HepG2 (cell line): Measurements from ENCODE around the gene ARX.

Experiments used
- BHLHE40 ChIP-seq: IDR thresholded peaks from 2 replicates; pipeline ENCODE4 v1.6.1; 2011; ENCODE audit warnings: low read length, improper control_type of control experiment
- CREB1 ChIP-seq, 2 experiments: fragments of 450-650 bp in 1 of 2; IDR thresholded peaks; 2 replicates each; pipeline ENCODE4 v1.6.1; 2016 to 2017; ENCODE audit warnings: control low read depth in 1 of 2, mild to moderate bottlenecking in 1 of 2, missing compliant biosample characterization in 1 of 2, missing genetic modification characterization in 1 of 2
- EHMT2 ChIP-seq: fragments of 200-600 bp; sonication (generic); IDR thresholded peaks from 2 replicates; pipeline ENCODE4 v1.7.0; 2017; ENCODE audit warnings: antibody characterized with exemption, low read depth, low read length, borderline replicate concordance
- EP300 ChIP-seq, 3 experiments: sonication (generic) in 1 of 3; formaldehyde crosslinking in 1 of 3; IDR thresholded peaks; 2 replicates each; pipeline versions ENCODE4 v1.5.1 to v1.6.1; 2011 to 2020; ENCODE audit warnings: low read depth in 2 of 3, low read length in 2 of 3, borderline replicate concordance in 1 of 3, improper control_type of control experiment in 1 of 3, mild to moderate bottlenecking in 1 of 3, missing genetic modification reagents in 1 of 3, moderate library complexity in 1 of 3
- FOXM1 ChIP-seq: sonication (generic); formaldehyde crosslinking; IDR thresholded peaks from 2 replicates; pipeline ENCODE4 v1.5.0; 2020; ENCODE audit warnings: missing genetic modification reagents
- MXI1 ChIP-seq: IDR thresholded peaks from 3 replicates; pipeline ENCODE4 v1.6.1; 2012; ENCODE audit warnings: low read depth, low read length, inconsistent platforms, borderline replicate concordance
- MYC ChIP-seq: sonication (generic); formaldehyde crosslinking; IDR thresholded peaks from 2 replicates; pipeline ENCODE4 v1.9.0; 2021; ENCODE audit warnings: missing genetic modification reagents, borderline replicate concordance
- MZF1 ChIP-seq: sonication (generic); formaldehyde crosslinking; IDR thresholded peaks from 2 replicates; pipeline ENCODE4 v1.8.1; 2023; ENCODE audit warnings: mild to moderate bottlenecking, missing genetic modification reagents, borderline replicate concordance
- PHF8 ChIP-seq: sonication (generic); formaldehyde crosslinking; IDR thresholded peaks from 2 replicates; pipeline ENCODE4 v1.5.0; 2020; ENCODE audit warnings: missing genetic modification reagents
- SMARCC2 ChIP-seq: fragments of 450-650 bp; IDR thresholded peaks from 2 replicates; pipeline ENCODE4 v1.6.1; 2017; ENCODE audit warnings: antibody characterized with exemption, mild to moderate bottlenecking
- SMC3 ChIP-seq: IDR thresholded peaks from 2 replicates; pipeline ENCODE4 v1.6.1; 2011; ENCODE audit warnings: low read length, improper control_type of control experiment
- TF ChIP-seq, protein P1 (sequence below): sonication (generic); formaldehyde crosslinking; IDR thresholded peaks from 2 replicates; pipeline ENCODE4 v1.5.0; 2020; ENCODE audit warnings: mild to moderate bottlenecking, missing genetic modification reagents, moderate library complexity

DNA sequence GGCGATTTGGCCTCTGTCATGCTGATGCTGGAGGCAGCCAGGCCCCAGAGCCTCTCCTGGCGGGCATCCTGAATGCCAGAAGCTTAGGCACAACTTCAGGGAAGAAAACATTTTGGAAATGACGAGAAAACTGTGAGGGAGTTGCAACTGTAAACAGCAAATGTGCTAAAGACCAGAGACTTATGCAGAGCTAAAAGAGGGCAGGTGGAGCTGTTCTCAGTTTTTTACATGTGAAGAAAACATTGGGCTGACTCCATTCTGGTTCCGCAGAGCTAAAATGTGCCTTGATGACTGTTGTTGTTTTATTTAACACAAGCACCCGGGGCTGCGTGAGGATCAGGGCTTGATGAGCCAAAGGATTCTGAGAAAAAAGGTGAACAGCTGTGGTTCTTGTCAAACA, 10.8 kb upstream of the ARX start:
- TF ChIP-seq CREB1 (IDR thresholded peaks at IDR 0.05) (no peak), CREB1 (CRISPR knock-in tag; IDR thresholded peaks at IDR 0.05) (no peak), PHF8 (CRISPR knock-in tag) (no peak), EHMT2 (no peak), MYC (CRISPR knock-in tag) (no peak), SMARCC2 (no peak), MXI1 (no peak), SMC3 (no peak), BHLHE40 (no peak), FOXM1 (CRISPR knock-in tag) (no peak), EP300 (IDR thresholded peaks at IDR 0.05; ENCODE audit: low read depth in 2 of 2, low read length in 2 of 2) (no peak), EP300 (CRISPR knock-in tag; IDR thresholded peaks at IDR 0.05; ENCODE audit: borderline replicate concordance) (no peak), MZF1 (CRISPR knock-in tag) (no peak)
- TF ChIP-seq, protein P1, sequence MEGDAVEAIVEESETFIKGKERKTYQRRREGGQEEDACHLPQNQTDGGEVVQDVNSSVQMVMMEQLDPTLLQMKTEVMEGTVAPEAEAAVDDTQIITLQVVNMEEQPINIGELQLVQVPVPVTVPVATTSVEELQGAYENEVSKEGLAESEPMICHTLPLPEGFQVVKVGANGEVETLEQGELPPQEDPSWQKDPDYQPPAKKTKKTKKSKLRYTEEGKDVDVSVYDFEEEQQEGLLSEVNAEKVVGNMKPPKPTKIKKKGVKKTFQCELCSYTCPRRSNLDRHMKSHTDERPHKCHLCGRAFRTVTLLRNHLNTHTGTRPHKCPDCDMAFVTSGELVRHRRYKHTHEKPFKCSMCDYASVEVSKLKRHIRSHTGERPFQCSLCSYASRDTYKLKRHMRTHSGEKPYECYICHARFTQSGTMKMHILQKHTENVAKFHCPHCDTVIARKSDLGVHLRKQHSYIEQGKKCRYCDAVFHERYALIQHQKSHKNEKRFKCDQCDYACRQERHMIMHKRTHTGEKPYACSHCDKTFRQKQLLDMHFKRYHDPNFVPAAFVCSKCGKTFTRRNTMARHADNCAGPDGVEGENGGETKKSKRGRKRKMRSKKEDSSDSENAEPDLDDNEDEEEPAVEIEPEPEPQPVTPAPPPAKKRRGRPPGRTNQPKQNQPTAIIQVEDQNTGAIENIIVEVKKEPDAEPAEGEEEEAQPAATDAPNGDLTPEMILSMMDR (CRISPR knock-in tag) = no peak
